ENCODE measurements around the gene TESMIN.

Gene TESMIN

GRCh38 chr11:68658097-68658496, 93.2 kb downstream of the TESMIN start:
- DNase-seq (ENCODE audit: insufficient read length, low spot score) (no peak), FAIRE-seq (no peak)
- TF ChIP-seq CTCF (IDR thresholded peaks at IDR 0.05; ENCODE audit: insufficient read depth, missing control alignments) = no peak

All from D721Med (cell line).